H1 (cell line): ENCODE measurements around the gene EXOC2. TPM values are rescaled to one million over a fixed set of nuclear protein-coding genes. Genes with fewer than 3 reads are reported as not detected.

ENCODE experiments used
- CTCF ChIA-PET: fragments of 300-600 bp; sonication (Branson Sonifier 250); formaldehyde crosslinking; loops from one replicate; lab custom pipeline; 2021; ENCODE audit not compliant: partially characterized antibody; lab: Charles Lee
- POLR2A ChIA-PET: fragments of 300-600 bp; sonication (Branson Sonifier 250); formaldehyde crosslinking; loops from one replicate; lab custom pipeline; 2021; ENCODE audit warnings: inconsistent platforms; ENCODE audit not compliant: partially characterized antibody; lab: Charles Lee
- DNase-seq, 2 experiments: peaks; one replicate each; pipeline versions ENCODE4 v3.0.0 to v3.0.0-alpha.2; 2010 to 2022; ENCODE audit warnings: low spot score in 2 of 2, low read depth in 1 of 2, mixed read lengths in 1 of 2
- FAIRE-seq: peaks from 2 replicates; lab custom pipeline; 2011; peaks lifted over from hg19 to GRCh38; lab: Jason Lieb, UNC
- H2AFZ ChIP-seq: 2 replicates; pipeline ENCODE4 v1.8.1; 2012; ENCODE audit warnings: low read length, inconsistent platforms
- H2AK5ac ChIP-seq: 2 replicates; pipeline ENCODE4 v1.6.1; 2013; ENCODE audit warnings: low read depth, low read length
- H2BK120ac ChIP-seq: replicated peaks from 2 replicates; pipeline ENCODE3; 2013; ENCODE audit warnings: low read depth, low read length, inconsistent platforms
- H2BK12ac ChIP-seq: 2 replicates; pipeline ENCODE4 v1.6.1; 2013; ENCODE audit warnings: low read depth, low read length
- H2BK15ac ChIP-seq: 2 replicates; pipeline ENCODE4 v1.6.1; 2013; ENCODE audit warnings: low read length
- H2BK20ac ChIP-seq: 2 replicates; pipeline ENCODE4 v1.6.1; 2013; ENCODE audit warnings: low read length
- H2BK5ac ChIP-seq: 2 replicates; pipeline ENCODE4 v1.6.1; 2013; ENCODE audit warnings: low read depth, low read length
- H3K14ac ChIP-seq: 2 replicates; pipeline ENCODE4 v1.6.1; 2013; ENCODE audit warnings: inconsistent platforms; ENCODE audit not compliant: insufficient read length
- H3K18ac ChIP-seq: 2 replicates; pipeline ENCODE4 v1.6.1; 2013; ENCODE audit warnings: low read length; ENCODE audit errors: extremely low read depth
- H3K23ac ChIP-seq: 2 replicates; pipeline ENCODE4 v1.6.1; 2013; ENCODE audit warnings: inconsistent platforms; ENCODE audit not compliant: insufficient read length
- H3K23me2 ChIP-seq: 2 replicates; pipeline ENCODE4 v1.6.1; 2013; ENCODE audit warnings: low read depth, low read length
- H3K27ac ChIP-seq: 2 replicates; pipeline ENCODE4 v1.6.1; 2011; ENCODE audit warnings: low read depth, low read length, inconsistent platforms
- H3K27me3 ChIP-seq, 4 experiments: replicated peaks in 1 of 4; 1 replicate in 1 of 4; 2 replicates in 3 of 4; pipeline versions ENCODE4 v1.6.1 to v1.8.1; 2011 to 2013; ENCODE audit warnings: low read length in 3 of 4, mild to moderate bottlenecking in 3 of 4, inconsistent platforms in 2 of 4, mixed read lengths in 2 of 4, moderate library complexity in 1 of 4; ENCODE audit not compliant: control insufficient read depth in 3 of 4, insufficient read depth in 3 of 4; ENCODE audit errors: extremely low read depth in 1 of 4
- H3K36me3 ChIP-seq, 4 experiments: 2 replicates each; pipeline versions ENCODE4 v1.6.1 to v1.8.1; 2011 to 2013; ENCODE audit warnings: mild to moderate bottlenecking in 4 of 4, low read length in 3 of 4, moderate library complexity in 2 of 4, control low read depth in 1 of 4, inconsistent platforms in 1 of 4; ENCODE audit not compliant: insufficient read depth in 4 of 4, control insufficient read depth in 2 of 4
- H3K4ac ChIP-seq: replicated peaks from 2 replicates; pipeline ENCODE3; 2013; ENCODE audit warnings: low read length, low read depth, mixed read lengths, inconsistent platforms; ENCODE audit not compliant: insufficient read length
- H3K4me1 ChIP-seq, 4 experiments: replicated peaks in 1 of 4; 1 replicate in 1 of 4; 2 replicates in 3 of 4; pipeline versions ENCODE4 v1.6.1 to v1.8.1; 2011 to 2013; ENCODE audit warnings: low read length in 3 of 4, inconsistent platforms in 2 of 4, mixed read lengths in 1 of 4; ENCODE audit not compliant: insufficient read depth in 4 of 4, control insufficient read depth in 3 of 4
- H3K4me2 ChIP-seq, 2 experiments: 2 replicates each; pipeline versions ENCODE4 v1.6.1 to v1.8.1; 2011 to 2013; ENCODE audit warnings: low read depth in 2 of 2, low read length in 2 of 2, control low read depth in 1 of 2, inconsistent platforms in 1 of 2, mild to moderate bottlenecking in 1 of 2; ENCODE audit not compliant: insufficient read depth in 1 of 2
- H3K4me3 ChIP-seq, 4 experiments: fragments of 200-600, 300-600 bp in 1 of 4; sonication (generic), shearing (Covaris generic), sonication (Bioruptor Twin) in 1 of 4; 2 replicates each; pipeline versions ENCODE4 v1.5.1 to v1.8.1; 2011 to 2016; ENCODE audit warnings: low read length in 4 of 4, low read depth in 3 of 4, control low read depth in 2 of 4, inconsistent platforms in 2 of 4, mild to moderate bottlenecking in 2 of 4, mixed read lengths in 1 of 4, moderate library complexity in 1 of 4; ENCODE audit not compliant: insufficient read depth in 2 of 4; ENCODE audit errors: extremely low read depth in 1 of 4
- H3K56ac ChIP-seq: replicated peaks from 2 replicates; pipeline ENCODE3; 2013; ENCODE audit warnings: low read depth, mild to moderate bottlenecking, mixed read lengths, low read length, inconsistent platforms; ENCODE audit not compliant: insufficient read length
- H3K79me1 ChIP-seq: 2 replicates; pipeline ENCODE4 v1.6.1; 2013; ENCODE audit warnings: low read depth, low read length, control low read depth
- H3K79me2 ChIP-seq, 2 experiments: 2 replicates each; pipeline versions ENCODE4 v1.6.1 to v1.8.1; 2012 to 2013; ENCODE audit warnings: low read length in 2 of 2, mild to moderate bottlenecking in 2 of 2, inconsistent platforms in 1 of 2; ENCODE audit not compliant: insufficient read depth in 2 of 2, control insufficient read depth in 1 of 2
- H3K9ac ChIP-seq, 4 experiments: replicated peaks in 1 of 4; 1 replicate in 1 of 4; 2 replicates in 3 of 4; pipeline versions ENCODE4 v1.6.1 to v1.8.1; 2011 to 2013; ENCODE audit warnings: low read depth in 3 of 4, low read length in 3 of 4, control low read depth in 2 of 4, mild to moderate bottlenecking in 2 of 4, moderate library complexity in 2 of 4, inconsistent platforms in 1 of 4; ENCODE audit errors: extremely low read depth in 1 of 4
- H3K9me3 ChIP-seq, 2 experiments: 2 replicates each; pipeline versions ENCODE4 v1.6.1 to v1.8.1; 2012 to 2013; ENCODE audit warnings: mild to moderate bottlenecking in 2 of 2, moderate library complexity in 2 of 2, control low read depth in 1 of 2, inconsistent platforms in 1 of 2, low read depth in 1 of 2, low read length in 1 of 2, mixed read lengths in 1 of 2; ENCODE audit not compliant: insufficient read depth in 2 of 2
- H4K20me1 ChIP-seq, 2 experiments: replicated peaks in 1 of 2; 2 replicates each; pipeline versions ENCODE3 to v1.8.1; 2011 to 2013; ENCODE audit warnings: inconsistent platforms in 2 of 2, low read length in 2 of 2, mild to moderate bottlenecking in 1 of 2; ENCODE audit not compliant: insufficient read depth in 2 of 2, control insufficient read depth in 1 of 2
- H4K5ac ChIP-seq: 2 replicates; pipeline ENCODE4 v1.6.1; 2013; ENCODE audit warnings: low read length, low read depth, mixed read lengths, inconsistent platforms; ENCODE audit not compliant: insufficient read length
- H4K8ac ChIP-seq: 2 replicates; pipeline ENCODE4 v1.8.0; 2013; ENCODE audit warnings: mild to moderate bottlenecking, moderate library complexity, low read length, inconsistent platforms; ENCODE audit not compliant: insufficient read depth; ENCODE audit errors: extremely low read depth
- H4K91ac ChIP-seq: replicated peaks from 2 replicates; pipeline ENCODE3; 2013; ENCODE audit warnings: low read length, mixed read lengths, inconsistent platforms; ENCODE audit not compliant: insufficient read length
- EP300 ChIP-seq, 2 experiments: IDR thresholded peaks; 1 replicate in 1 of 2; 2 replicates in 1 of 2; pipeline ENCODE4 v1.6.1; 2011 to 2012; ENCODE audit warnings: low read depth in 2 of 2, low read length in 2 of 2, mild to moderate bottlenecking in 2 of 2, borderline replicate concordance in 1 of 2, inconsistent platforms in 1 of 2, moderate library complexity in 1 of 2
- MAX ChIP-seq: IDR thresholded peaks from 2 replicates; pipeline ENCODE4 v1.6.1; 2012; ENCODE audit warnings: inconsistent platforms
- SP4 ChIP-seq: IDR thresholded peaks from 2 replicates; pipeline ENCODE4 v1.6.1; 2012; ENCODE audit warnings: low read length, inconsistent platforms
- WGBS, 2 experiments: shearing (Covaris generic) in 1 of 2; methylation state at CpG; one replicate each; pipeline versions ENCODE4 v1.1.6 to v1.1.7; 2013 to 2015; ENCODE audit warnings: low lambda C conversion rate in 2 of 2, mixed read lengths in 2 of 2, inconsistent platforms in 1 of 2, low coverage in 1 of 2, missing lambda C conversion rate in 1 of 2; ENCODE audit not compliant: insufficient replicate concordance in 2 of 2, insufficient coverage in 1 of 2, insufficient read length in 1 of 2; ENCODE audit errors: extremely low coverage in 1 of 2, missing lambda C conversion rate in 1 of 2; 5-methylcytosine and 5-hydroxymethylcytosine counted together
- polyA plus RNA-seq, 7 experiments: library from polyadenylated mRNA; depleted of rRNA in 3 of 7; stranded (reverse) in 5 of 7; unstranded in 2 of 7; fragments of >200 nt in 5 of 7; fragments of 200-250 nt in 2 of 7; gene quantifications; 1 replicate in 5 of 7; 2 replicates in 1 of 7; 4 replicates in 1 of 7; pipeline versions ENCODE4 v1.2.1 to v1.2.3, GENCODE V29; 2011 to 2013; ENCODE audit warnings: missing spikeins in 2 of 7, mixed read lengths in 2 of 7
- total RNA-seq: library from RNA; stranded (reverse); fragmentation: NEBNext Ultra II Directional; extraction: Animal tissue kit (Norgen Biotek cat#: 25700); gene quantifications from 2 replicates; pipeline ENCODE4 v1.2.1, GENCODE V29; 2021

The EXOC2 gene
- total and polyA plus RNA-seq, 2 of the 8 experiments (the other 6 are each of a cell fraction or from before 2014, with no cell fraction given): 25.5 to 44.4 TPM

GRCh38 chr6:665403-666267 lies 27.3 kb downstream of the EXOC2 start:
- ChIA-PET CTCF (interaction anchor here (0.6 to 1.5 kb wide), 2 partner anchors 55 to 794 kb away, joined by 3 read pairs; no protein-coding TSS in a partner anchor), POLR2A (interaction anchor here (0.6 to 0.7 kb wide), 2 partner anchors 8 to 17 kb away, joined by 3 to 6 read pairs; no protein-coding TSS in a partner anchor)
- no peak overlapping the region for H2BK120ac ChIP-seq
- no peaks in the 10 kb centered on the region; the same call in 1 of the 2 replicates for H3K23me2 ChIP-seq
- no peak overlapping the region for H3K4ac ChIP-seq
- H3K27ac ChIP-seq: no peak overlapping the region
- no peak overlapping the region for H2AFZ ChIP-seq
- no peak overlapping the region for H2BK20ac ChIP-seq
- FAIRE-seq (no peak), DNase-seq (no peak)
- peaks cover 3 to 5% of the 10 kb centered on the region in 2 experiments; a peak in 2 of 4 replicates for H3K9me3 ChIP-seq
- no peak overlapping the region for H4K5ac ChIP-seq
- H3K36me3 ChIP-seq: peaks cover 0 to 6% (median 0%) of the 10 kb centered on the region in 4 experiments; a peak in 3 of 8 replicates
- no peak overlapping the region for H3K4me2 ChIP-seq
- no peak overlapping the region for H2BK15ac ChIP-seq
- no peak overlapping the region for H2BK12ac ChIP-seq
- H2BK5ac ChIP-seq: no peak overlapping the region
- H3K79me1 ChIP-seq: no peaks in the 10 kb centered on the region; the same call in 1 of the 2 replicates
- H3K4me1 ChIP-seq: peaks cover 0 to 3% (median 1%) of the 10 kb centered on the region in 4 experiments; a peak in 1 of 7 replicates
- H3K27me3 ChIP-seq: no peaks in the 10 kb centered on the region
- H4K91ac ChIP-seq: no peak overlapping the region
- H3K4me3 ChIP-seq: no peak overlapping the region; a peak in 1 of 8 replicates
- H3K9ac ChIP-seq: no peak overlapping the region
- TF ChIP-seq SP4 (no peak), MAX (no peak), EP300 (IDR thresholded peaks at IDR 0.05; ENCODE audit: borderline replicate concordance in 1 of 2, low read depth in 2 of 2, low read length in 2 of 2) (no peak)
- H2AK5ac ChIP-seq: no peak overlapping the region
- no peak overlapping the region for H3K23ac ChIP-seq
- peaks cover 0 to 82% of the 10 kb centered on the region in 2 experiments; a peak in 3 of 4 replicates for H3K79me2 ChIP-seq
- H4K20me1 ChIP-seq: no peaks in the 10 kb centered on the region
- no peak overlapping the region for H3K56ac ChIP-seq
- H3K18ac ChIP-seq: no peak overlapping the region
- whole genome bisulfite sequencing, 2 experiments: 84% methylated on average over 5 of the region's 5 CpGs; no CpG with 5 or more reads in 1 of the 2 experiments
- H3K14ac ChIP-seq: no peak overlapping the region
- no peak overlapping the region for H4K8ac ChIP-seq
